HepG2 (cell line): Measurements from ENCODE around the gene CCDC9B. TPM values are rescaled to one million over a fixed set of nuclear protein-coding genes. Genes with fewer than 3 reads are reported as not detected.
A peak's percentile ranks its signal among the peaks of the same experiment; 100 is the strongest.

Experiments used
- ATF7 ChIP-seq, 2 experiments: fragments of 450-650 bp in 1 of 2; sonication (generic) in 1 of 2; formaldehyde crosslinking in 1 of 2; IDR thresholded peaks; 2 replicates each; pipeline versions ENCODE4 v1.4.0 to v1.6.1; 2016 to 2020; ENCODE audit warnings: antibody characterized with exemption in 1 of 2, mild to moderate bottlenecking in 1 of 2, missing genetic modification reagents in 1 of 2
- CENPX ChIP-seq: sonication (generic); formaldehyde crosslinking; IDR thresholded peaks from 2 replicates; pipeline ENCODE4 v1.9.0; 2021; ENCODE audit warnings: mild to moderate bottlenecking, missing genetic modification reagents, moderate library complexity
- GFI1 ChIP-seq: sonication (generic); formaldehyde crosslinking; IDR thresholded peaks from 2 replicates; pipeline ENCODE4 v1.5.0; 2020; ENCODE audit warnings: missing genetic modification reagents, mild to moderate bottlenecking, borderline replicate concordance
- HNRNPL ChIP-seq: fragments of 200-400 bp; formaldehyde crosslinking; IDR thresholded peaks from 2 replicates; pipeline ENCODE4 v1.6.1; 2017; ENCODE audit warnings: mild to moderate bottlenecking, low read depth, low read length
- HOXA3 ChIP-seq: sonication (generic); formaldehyde crosslinking; IDR thresholded peaks from 2 replicates; pipeline ENCODE4 v1.5.0; 2020; ENCODE audit warnings: missing genetic modification reagents
- KDM5A ChIP-seq: fragments of 200-600 bp; sonication (generic); IDR thresholded peaks from 2 replicates; pipeline ENCODE4 v1.7.0; 2018; ENCODE audit warnings: antibody characterized with exemption, mild to moderate bottlenecking, low read length, borderline replicate concordance
- MIXL1 ChIP-seq: IDR thresholded peaks from 2 replicates; pipeline ENCODE4 v1.6.1; 2016
- MXI1 ChIP-seq: IDR thresholded peaks from 3 replicates; pipeline ENCODE4 v1.6.1; 2012; ENCODE audit warnings: low read depth, low read length, inconsistent platforms, borderline replicate concordance
- ONECUT2 ChIP-seq: sonication (generic); formaldehyde crosslinking; IDR thresholded peaks from 2 replicates; pipeline ENCODE4 v1.4.0; 2020; ENCODE audit warnings: missing genetic modification reagents
- PTBP1 ChIP-seq: fragments of 200-400 bp; formaldehyde crosslinking; IDR thresholded peaks from 2 replicates; pipeline ENCODE4 v1.6.1; 2018; ENCODE audit warnings: low read length, low read depth; ENCODE audit not compliant: poor library complexity, severe bottlenecking
- SMARCC2 ChIP-seq: fragments of 450-650 bp; IDR thresholded peaks from 2 replicates; pipeline ENCODE4 v1.6.1; 2017; ENCODE audit warnings: antibody characterized with exemption, mild to moderate bottlenecking
- SMC3 ChIP-seq: IDR thresholded peaks from 2 replicates; pipeline ENCODE4 v1.6.1; 2011; ENCODE audit warnings: low read length, improper control_type of control experiment
- TBX2 ChIP-seq: sonication (generic); formaldehyde crosslinking; IDR thresholded peaks from 2 replicates; pipeline ENCODE4 v1.5.0; 2020; ENCODE audit warnings: missing genetic modification reagents, mild to moderate bottlenecking, borderline replicate concordance
- TMF1 ChIP-seq: sonication (generic); formaldehyde crosslinking; IDR thresholded peaks from 2 replicates; pipeline ENCODE4 v1.8.1; 2022; ENCODE audit warnings: low read depth, missing genetic modification reagents
- XRCC5 ChIP-seq: fragments of 200-400 bp; formaldehyde crosslinking; optimal IDR thresholded peaks from 2 replicates; pipeline ENCODE3; 2017; ENCODE audit warnings: mild to moderate bottlenecking, low read length
- ZNF224 ChIP-seq: sonication (generic); formaldehyde crosslinking; IDR thresholded peaks from 2 replicates; pipeline ENCODE4 v1.5.0; 2020; ENCODE audit warnings: mild to moderate bottlenecking, missing genetic modification reagents
- ZNF468 ChIP-seq: sonication (generic); formaldehyde crosslinking; IDR thresholded peaks from 2 replicates; pipeline ENCODE4 v1.8.0; 2022; ENCODE audit warnings: mild to moderate bottlenecking, moderate library complexity, missing genetic modification reagents
- ZNF543 ChIP-seq: sonication (generic); formaldehyde crosslinking; IDR thresholded peaks from 2 replicates; pipeline ENCODE4 v1.4.0; 2020; ENCODE audit warnings: mild to moderate bottlenecking, missing genetic modification reagents
- ZNF589 ChIP-seq: sonication (generic); formaldehyde crosslinking; conservative IDR thresholded peaks from 2 replicates; pipeline ENCODE4 v1.8.0; 2022; ENCODE audit warnings: mild to moderate bottlenecking, moderate library complexity, missing genetic modification reagents
- ZNF768 ChIP-seq: sonication (generic); formaldehyde crosslinking; IDR thresholded peaks from 2 replicates; pipeline ENCODE4 v1.4.0; 2020; ENCODE audit warnings: missing genetic modification reagents
- ZSCAN20 ChIP-seq: sonication (generic); formaldehyde crosslinking; IDR thresholded peaks from 2 replicates; pipeline ENCODE4 v1.4.0; 2020; ENCODE audit warnings: missing genetic modification reagents, mild to moderate bottlenecking, borderline replicate concordance
- polyA plus RNA-seq, 8 experiments: library from polyadenylated mRNA; depleted of rRNA in 3 of 8; stranded (reverse) in 7 of 8; unstranded in 1 of 8; fragments of >200 nt; fragmentation: Illumina TruSeq in 4 of 8; extraction: Trizol in 4 of 8; gene quantifications; 2 replicates each; pipeline versions ENCODE4 v1.2.1 to v1.2.3, GENCODE V29; 2011 to 2016; ENCODE audit warnings: low read depth in 4 of 8, missing spikeins in 1 of 8, mixed read lengths in 1 of 8; ENCODE audit not compliant: insufficient read depth in 1 of 8
- total RNA-seq, 5 experiments: library from RNA; depleted of rRNA; stranded (reverse); fragments of >200 nt; fragmentation: Illumina TruSeq; extraction: Trizol; gene quantifications; 2 replicates each; pipeline ENCODE4 v1.2.3, GENCODE V29; 2016; ENCODE audit warnings: low read depth in 1 of 5
- TF ChIP-seq, protein P1 (sequence below): sonication (generic); formaldehyde crosslinking; IDR thresholded peaks from 2 replicates; pipeline ENCODE4 v1.5.1; 2020; ENCODE audit warnings: mild to moderate bottlenecking, moderate library complexity, missing genetic modification reagents
- TF ChIP-seq, protein P2 (sequence below): sonication (generic); formaldehyde crosslinking; IDR thresholded peaks from 2 replicates; pipeline ENCODE4 v1.4.0; 2020; ENCODE audit warnings: missing genetic modification reagents
- TF ChIP-seq, protein P3 (sequence below): sonication (generic); formaldehyde crosslinking; IDR thresholded peaks from 2 replicates; pipeline ENCODE4 v1.9.0; 2021; ENCODE audit warnings: missing genetic modification reagents, borderline replicate concordance
- TF ChIP-seq, protein P4 (sequence below): sonication (generic); formaldehyde crosslinking; IDR thresholded peaks from 2 replicates; pipeline ENCODE4 v1.5.1; 2020; ENCODE audit warnings: mild to moderate bottlenecking, missing genetic modification reagents, moderate library complexity

CCDC9B gene
- total and polyA plus RNA-seq, 2 of the 13 experiments (the other 11 are each of a cell fraction or from before 2014, with no cell fraction given): 0.98 to 1.6 TPM

DNA sequence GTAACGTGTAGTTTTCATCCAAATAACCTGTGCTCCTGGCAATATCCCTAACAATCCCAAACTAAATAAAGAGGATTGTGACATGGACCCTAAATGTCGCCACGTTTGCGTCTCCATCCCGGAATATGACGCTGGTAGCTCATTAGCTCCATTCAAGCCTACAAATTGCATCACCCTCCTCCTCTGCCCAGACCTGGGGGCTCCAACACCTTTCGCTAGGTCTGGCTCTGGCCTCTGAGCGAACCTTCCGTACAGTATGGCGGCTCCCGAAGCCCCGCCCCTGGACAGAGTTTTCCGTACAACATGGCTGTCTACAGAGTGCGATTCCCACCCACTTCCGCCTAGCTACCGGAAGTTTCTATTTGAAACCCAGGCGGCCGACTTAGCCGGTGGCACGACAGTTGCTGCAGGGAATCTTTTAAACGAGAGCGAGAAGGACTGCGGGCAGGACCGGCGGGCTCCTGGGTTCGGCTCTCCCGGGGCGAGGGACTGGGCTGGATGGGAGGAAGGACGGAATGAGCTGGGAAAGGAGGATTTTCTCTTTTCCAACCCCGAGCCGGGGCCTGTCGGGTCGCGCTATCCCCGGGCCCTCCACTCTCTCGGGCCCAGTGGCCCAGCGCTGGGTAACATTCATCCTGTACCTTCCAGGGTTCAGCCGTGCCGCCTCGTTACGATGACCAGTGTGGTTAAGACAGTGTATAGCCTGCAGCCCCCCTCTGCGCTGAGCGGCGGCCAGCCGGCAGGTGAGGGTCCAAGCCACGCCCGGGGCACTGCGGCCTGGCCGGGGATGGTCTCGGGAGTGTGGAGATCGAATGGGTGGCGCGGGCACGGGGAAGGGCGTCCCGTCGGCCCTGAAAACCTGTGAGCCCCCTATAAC is 42.1 kb upstream of the CCDC9B start, which contains the start of gene KNSTRN (continued):
- TF ChIP-seq, protein P1, sequence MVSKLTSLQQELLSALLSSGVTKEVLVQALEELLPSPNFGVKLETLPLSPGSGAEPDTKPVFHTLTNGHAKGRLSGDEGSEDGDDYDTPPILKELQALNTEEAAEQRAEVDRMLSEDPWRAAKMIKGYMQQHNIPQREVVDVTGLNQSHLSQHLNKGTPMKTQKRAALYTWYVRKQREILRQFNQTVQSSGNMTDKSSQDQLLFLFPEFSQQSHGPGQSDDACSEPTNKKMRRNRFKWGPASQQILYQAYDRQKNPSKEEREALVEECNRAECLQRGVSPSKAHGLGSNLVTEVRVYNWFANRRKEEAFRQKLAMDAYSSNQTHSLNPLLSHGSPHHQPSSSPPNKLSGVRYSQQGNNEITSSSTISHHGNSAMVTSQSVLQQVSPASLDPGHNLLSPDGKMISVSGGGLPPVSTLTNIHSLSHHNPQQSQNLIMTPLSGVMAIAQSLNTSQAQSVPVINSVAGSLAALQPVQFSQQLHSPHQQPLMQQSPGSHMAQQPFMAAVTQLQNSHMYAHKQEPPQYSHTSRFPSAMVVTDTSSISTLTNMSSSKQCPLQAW (CRISPR knock-in tag): peak; percentile 71; the same call in 1 of the 2 replicates
- TF ChIP-seq, protein P2, sequence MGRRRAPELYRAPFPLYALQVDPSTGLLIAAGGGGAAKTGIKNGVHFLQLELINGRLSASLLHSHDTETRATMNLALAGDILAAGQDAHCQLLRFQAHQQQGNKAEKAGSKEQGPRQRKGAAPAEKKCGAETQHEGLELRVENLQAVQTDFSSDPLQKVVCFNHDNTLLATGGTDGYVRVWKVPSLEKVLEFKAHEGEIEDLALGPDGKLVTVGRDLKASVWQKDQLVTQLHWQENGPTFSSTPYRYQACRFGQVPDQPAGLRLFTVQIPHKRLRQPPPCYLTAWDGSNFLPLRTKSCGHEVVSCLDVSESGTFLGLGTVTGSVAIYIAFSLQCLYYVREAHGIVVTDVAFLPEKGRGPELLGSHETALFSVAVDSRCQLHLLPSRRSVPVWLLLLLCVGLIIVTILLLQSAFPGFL: no peak
- TF ChIP-seq TMF1 (CRISPR knock-in tag) (peak; percentile 48; the same call in 1 of the 2 replicates), XRCC5 (peak; percentile 79), MIXL1 (CRISPR knock-in tag) (no peak), ZNF468 (CRISPR knock-in tag) (no peak), ZNF589 (CRISPR knock-in tag) (peak; percentile 57; the same call in 1 of the 2 replicates), ZSCAN20 (CRISPR knock-in tag) (peak; percentile 50; the same call in 1 of the 2 replicates), ZNF543 (CRISPR knock-in tag) (0 out of 2 replicates have a peak, but pooled peaks have one; percentile 39), ZNF224 (CRISPR knock-in tag) (peak; percentile 82; the same call in 1 of the 2 replicates), HOXA3 (CRISPR knock-in tag) (peak; percentile 75; the same call in 1 of the 2 replicates), KDM5A (peak; percentile 91), ZNF768 (CRISPR knock-in tag) (0 out of 2 replicates have a peak, but pooled peaks have one; percentile 26), TBX2 (CRISPR knock-in tag) (no peak), GFI1 (CRISPR knock-in tag) (peak; percentile 31; the same call in 1 of the 2 replicates), SMC3 (no peak), HNRNPL (no peak), CENPX (CRISPR knock-in tag) (no peak), ATF7 (IDR thresholded peaks at IDR 0.05) (no peak), ATF7 (CRISPR knock-in tag; IDR thresholded peaks at IDR 0.05) (no peak), ONECUT2 (CRISPR knock-in tag) (no peak), MXI1 (peak; percentile 83; the same call in 1 of the 3 replicates), PTBP1 (peak; percentile 55), SMARCC2 (no peak)
- TF ChIP-seq, protein P3, sequence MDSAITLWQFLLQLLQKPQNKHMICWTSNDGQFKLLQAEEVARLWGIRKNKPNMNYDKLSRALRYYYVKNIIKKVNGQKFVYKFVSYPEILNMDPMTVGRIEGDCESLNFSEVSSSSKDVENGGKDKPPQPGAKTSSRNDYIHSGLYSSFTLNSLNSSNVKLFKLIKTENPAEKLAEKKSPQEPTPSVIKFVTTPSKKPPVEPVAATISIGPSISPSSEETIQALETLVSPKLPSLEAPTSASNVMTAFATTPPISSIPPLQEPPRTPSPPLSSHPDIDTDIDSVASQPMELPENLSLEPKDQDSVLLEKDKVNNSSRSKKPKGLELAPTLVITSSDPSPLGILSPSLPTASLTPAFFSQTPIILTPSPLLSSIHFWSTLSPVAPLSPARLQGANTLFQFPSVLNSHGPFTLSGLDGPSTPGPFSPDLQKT (CRISPR knock-in tag): no peak
- TF ChIP-seq, protein P4, sequence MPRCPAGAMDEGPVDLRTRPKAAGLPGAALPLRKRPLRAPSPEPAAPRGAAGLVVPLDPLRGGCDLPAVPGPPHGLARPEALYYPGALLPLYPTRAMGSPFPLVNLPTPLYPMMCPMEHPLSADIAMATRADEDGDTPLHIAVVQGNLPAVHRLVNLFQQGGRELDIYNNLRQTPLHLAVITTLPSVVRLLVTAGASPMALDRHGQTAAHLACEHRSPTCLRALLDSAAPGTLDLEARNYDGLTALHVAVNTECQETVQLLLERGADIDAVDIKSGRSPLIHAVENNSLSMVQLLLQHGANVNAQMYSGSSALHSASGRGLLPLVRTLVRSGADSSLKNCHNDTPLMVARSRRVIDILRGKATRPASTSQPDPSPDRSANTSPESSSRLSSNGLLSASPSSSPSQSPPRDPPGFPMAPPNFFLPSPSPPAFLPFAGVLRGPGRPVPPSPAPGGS (CRISPR knock-in tag): no peak
